SK-N-SH (cell line): Measurements from ENCODE around the gene EN1.

ENCODE experiments used
- SMC3 ChIP-seq: IDR thresholded peaks from 2 replicates; pipeline ENCODE4 v1.6.1; 2012; ENCODE audit warnings: low read depth, low read length, improper control_type of control experiment
- USF2 ChIP-seq: fragments of 150-350 bp; IDR thresholded peaks from 2 replicates; pipeline ENCODE4 v1.6.1; 2017; ENCODE audit warnings: antibody characterized with exemption, low read length, low read depth, borderline replicate concordance
- TF ChIP-seq, protein P1 (sequence below): IDR thresholded peaks from 2 replicates; pipeline ENCODE4 v1.6.1; 2012; ENCODE audit warnings: mild to moderate bottlenecking, low read depth, low read length, moderate library complexity
- TF ChIP-seq, protein P2 (sequence below): fragments of 200-600 bp; sonication (generic); IDR thresholded peaks from 2 replicates; pipeline ENCODE4 v1.6.1; 2017; ENCODE audit warnings: antibody characterized with exemption, mild to moderate bottlenecking, moderate library complexity

DNA sequence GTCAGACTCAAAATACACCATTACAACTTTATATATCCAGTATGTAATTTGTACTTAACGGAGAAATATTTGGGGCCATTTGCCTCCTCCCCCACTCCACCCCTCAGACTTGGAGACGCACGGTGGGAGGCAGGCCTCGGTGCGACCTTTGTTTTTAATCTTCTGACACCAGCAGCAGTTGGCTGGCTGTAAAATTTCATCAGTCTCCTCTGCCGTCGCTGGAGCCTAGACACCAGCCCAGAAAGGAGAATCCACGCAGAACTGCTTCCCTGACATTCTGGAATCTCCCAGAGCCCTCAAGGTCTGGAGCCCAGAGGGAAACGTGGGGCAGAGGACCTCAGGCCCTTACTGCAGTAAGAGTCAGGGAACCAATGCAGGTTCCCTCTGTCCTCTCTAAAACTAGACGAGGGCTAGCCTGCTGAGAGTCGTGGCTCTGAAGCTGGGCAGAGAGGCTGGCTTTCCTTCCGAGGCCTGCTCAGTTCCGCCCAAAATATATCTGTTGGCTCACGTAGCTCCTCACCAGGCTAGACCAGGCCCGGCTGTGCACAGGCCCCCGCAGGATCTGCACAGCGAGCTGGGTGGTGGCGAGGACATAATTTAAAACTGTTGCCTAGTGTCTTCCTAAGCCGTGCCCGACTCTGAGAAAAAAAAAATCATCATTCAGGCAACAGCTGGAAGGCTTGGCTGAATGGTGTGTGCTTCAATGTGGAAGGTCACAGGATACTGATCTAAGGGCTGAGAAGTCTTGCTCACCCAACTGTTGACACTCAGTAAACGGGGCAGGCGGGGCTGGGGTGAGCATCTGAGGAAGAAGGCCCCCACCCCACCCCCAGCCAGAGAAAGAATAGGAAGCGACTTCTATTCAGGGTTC is 40.4 kb downstream of the EN1 start:
- TF ChIP-seq SMC3 (no peak), USF2 (no peak)
- TF ChIP-seq, protein P1, sequence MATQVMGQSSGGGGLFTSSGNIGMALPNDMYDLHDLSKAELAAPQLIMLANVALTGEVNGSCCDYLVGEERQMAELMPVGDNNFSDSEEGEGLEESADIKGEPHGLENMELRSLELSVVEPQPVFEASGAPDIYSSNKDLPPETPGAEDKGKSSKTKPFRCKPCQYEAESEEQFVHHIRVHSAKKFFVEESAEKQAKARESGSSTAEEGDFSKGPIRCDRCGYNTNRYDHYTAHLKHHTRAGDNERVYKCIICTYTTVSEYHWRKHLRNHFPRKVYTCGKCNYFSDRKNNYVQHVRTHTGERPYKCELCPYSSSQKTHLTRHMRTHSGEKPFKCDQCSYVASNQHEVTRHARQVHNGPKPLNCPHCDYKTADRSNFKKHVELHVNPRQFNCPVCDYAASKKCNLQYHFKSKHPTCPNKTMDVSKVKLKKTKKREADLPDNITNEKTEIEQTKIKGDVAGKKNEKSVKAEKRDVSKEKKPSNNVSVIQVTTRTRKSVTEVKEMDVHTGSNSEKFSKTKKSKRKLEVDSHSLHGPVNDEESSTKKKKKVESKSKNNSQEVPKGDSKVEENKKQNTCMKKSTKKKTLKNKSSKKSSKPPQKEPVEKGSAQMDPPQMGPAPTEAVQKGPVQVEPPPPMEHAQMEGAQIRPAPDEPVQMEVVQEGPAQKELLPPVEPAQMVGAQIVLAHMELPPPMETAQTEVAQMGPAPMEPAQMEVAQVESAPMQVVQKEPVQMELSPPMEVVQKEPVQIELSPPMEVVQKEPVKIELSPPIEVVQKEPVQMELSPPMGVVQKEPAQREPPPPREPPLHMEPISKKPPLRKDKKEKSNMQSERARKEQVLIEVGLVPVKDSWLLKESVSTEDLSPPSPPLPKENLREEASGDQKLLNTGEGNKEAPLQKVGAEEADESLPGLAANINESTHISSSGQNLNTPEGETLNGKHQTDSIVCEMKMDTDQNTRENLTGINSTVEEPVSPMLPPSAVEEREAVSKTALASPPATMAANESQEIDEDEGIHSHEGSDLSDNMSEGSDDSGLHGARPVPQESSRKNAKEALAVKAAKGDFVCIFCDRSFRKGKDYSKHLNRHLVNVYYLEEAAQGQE, result no peak
- TF ChIP-seq, protein P2, sequence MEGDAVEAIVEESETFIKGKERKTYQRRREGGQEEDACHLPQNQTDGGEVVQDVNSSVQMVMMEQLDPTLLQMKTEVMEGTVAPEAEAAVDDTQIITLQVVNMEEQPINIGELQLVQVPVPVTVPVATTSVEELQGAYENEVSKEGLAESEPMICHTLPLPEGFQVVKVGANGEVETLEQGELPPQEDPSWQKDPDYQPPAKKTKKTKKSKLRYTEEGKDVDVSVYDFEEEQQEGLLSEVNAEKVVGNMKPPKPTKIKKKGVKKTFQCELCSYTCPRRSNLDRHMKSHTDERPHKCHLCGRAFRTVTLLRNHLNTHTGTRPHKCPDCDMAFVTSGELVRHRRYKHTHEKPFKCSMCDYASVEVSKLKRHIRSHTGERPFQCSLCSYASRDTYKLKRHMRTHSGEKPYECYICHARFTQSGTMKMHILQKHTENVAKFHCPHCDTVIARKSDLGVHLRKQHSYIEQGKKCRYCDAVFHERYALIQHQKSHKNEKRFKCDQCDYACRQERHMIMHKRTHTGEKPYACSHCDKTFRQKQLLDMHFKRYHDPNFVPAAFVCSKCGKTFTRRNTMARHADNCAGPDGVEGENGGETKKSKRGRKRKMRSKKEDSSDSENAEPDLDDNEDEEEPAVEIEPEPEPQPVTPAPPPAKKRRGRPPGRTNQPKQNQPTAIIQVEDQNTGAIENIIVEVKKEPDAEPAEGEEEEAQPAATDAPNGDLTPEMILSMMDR, result no peak
